ENCODE results near the gene PNPLA2.

The PNPLA2 gene

DNA sequence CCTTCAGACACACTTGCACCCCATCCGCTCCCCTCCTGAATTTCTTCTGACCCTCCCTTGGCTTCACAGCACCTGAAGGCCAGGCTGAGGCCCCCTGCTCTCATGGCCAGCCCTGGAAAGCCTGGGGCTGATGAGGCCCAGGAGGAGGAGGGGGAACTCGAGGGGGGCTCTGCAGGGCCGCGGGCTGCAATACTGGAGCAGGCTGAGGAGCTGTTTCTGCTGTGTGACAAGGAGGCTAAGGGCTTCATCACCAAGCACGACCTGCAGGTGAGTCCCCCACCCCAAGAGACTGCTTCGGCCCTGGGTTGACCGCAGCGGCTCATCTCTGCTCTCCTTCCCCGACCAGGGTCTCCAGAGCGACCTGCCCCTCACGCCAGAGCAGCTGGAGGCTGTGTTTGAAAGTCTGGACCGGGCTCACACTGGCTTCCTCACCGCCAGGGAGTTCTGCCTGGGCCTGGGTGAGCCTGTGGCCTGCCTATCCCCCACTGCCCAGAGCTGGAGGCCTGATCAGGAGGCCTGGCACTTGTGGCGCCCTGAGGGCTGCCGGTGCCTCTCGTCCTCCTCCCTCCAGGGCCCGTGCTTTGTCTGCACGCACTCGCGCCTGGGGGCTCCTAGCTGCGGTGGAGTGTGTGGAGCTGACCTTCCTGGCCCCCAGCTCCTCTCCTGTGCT, 9.9 kb downstream of the PNPLA2 start:
- Histone ChIP-seq H3K4me1 (peaks cover 15% of the 10 kb centered on the region), H3K9me3 (no peaks in the 10 kb centered on the region), H3K36me3 (no peaks in the 10 kb centered on the region), H3K4me3 (ENCODE audit: low read depth, low read length) (no peak overlapping the region), H3K27me3 (peaks cover 35% of the 10 kb centered on the region)
- DNase-seq: no peak
- TF ChIP-seq, protein P1, sequence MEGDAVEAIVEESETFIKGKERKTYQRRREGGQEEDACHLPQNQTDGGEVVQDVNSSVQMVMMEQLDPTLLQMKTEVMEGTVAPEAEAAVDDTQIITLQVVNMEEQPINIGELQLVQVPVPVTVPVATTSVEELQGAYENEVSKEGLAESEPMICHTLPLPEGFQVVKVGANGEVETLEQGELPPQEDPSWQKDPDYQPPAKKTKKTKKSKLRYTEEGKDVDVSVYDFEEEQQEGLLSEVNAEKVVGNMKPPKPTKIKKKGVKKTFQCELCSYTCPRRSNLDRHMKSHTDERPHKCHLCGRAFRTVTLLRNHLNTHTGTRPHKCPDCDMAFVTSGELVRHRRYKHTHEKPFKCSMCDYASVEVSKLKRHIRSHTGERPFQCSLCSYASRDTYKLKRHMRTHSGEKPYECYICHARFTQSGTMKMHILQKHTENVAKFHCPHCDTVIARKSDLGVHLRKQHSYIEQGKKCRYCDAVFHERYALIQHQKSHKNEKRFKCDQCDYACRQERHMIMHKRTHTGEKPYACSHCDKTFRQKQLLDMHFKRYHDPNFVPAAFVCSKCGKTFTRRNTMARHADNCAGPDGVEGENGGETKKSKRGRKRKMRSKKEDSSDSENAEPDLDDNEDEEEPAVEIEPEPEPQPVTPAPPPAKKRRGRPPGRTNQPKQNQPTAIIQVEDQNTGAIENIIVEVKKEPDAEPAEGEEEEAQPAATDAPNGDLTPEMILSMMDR (IDR thresholded peaks at IDR 0.05; ENCODE audit: low read depth, low read length): no peak

DNA sequence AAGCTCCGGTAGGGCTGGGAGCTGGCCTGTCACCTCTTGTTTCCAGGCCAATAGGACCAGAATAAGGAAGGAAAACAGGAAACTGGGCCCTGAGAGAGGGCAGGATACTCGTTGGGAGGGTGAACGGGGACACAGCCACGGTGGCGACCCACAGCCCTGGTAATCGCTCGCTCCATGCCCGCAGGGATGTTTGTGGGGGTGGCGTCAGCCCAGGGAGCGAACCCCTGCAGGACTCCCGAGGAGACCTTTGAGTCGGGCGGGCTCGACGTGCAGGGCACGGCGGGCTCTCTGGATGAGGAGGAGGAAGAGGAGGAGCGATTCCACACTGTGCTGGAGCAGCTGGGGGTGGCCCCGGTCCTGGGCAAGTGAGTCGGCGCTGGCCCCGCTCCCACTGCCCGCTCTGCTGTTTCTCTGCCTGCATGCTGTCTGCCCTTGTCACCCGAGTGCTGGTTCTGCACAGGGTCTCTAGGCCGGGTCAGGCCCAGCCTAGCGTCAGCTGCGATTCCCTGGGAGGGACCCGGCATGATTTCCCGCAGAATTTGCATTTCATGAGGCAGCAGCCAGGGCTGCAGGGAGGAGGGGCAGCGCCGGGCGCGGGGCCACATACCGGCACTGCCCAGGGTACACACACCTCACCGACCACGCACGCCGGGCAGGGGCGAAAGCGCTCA, 10.6 kb downstream of the PNPLA2 start:
- H3K4me1 ChIP-seq: peaks cover 15% of the 10 kb centered on the region
- peaks cover 35% of the 10 kb centered on the region for H3K27me3 ChIP-seq
- no peak overlapping the region for H3K4me3 ChIP-seq (ENCODE audit: low read depth, low read length)

DNA sequence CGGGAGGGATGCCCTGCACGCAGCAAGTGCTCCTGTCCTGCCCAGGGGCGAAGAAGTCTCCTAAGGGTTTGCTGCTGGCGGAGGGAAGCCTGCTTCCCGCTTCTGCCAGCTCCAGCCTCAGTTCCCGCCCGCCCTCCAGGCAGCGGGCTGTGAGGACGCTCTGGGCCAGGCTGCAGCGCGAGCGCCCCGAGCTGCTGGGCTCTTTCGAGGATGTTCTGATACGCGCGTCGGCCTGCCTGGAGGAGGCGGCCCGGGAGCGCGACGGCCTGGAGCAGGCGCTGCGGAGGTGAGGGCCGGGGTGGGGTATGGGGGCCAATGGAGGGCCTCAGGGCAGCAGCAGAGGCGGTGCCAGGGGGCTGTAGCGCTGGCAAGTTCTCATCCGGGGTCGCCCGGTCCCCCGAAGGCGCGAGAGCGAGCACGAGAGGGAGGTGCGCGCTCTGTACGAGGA, 11.2 kb downstream of the PNPLA2 start:
- no peak for DNase-seq
- H3K4me1 ChIP-seq: peaks cover 15% of the 10 kb centered on the region
- H3K36me3 ChIP-seq: no peaks in the 10 kb centered on the region
- TF ChIP-seq, protein P1 (IDR thresholded peaks at IDR 0.05; ENCODE audit: low read depth, low read length): no peak
- peaks cover 35% of the 10 kb centered on the region for H3K27me3 ChIP-seq
- no peaks in the 10 kb centered on the region for H3K9me3 ChIP-seq
- no peak overlapping the region; the same call in 1 of the 2 replicates for H3K4me3 ChIP-seq (ENCODE audit: low read depth, low read length)

More for the DNA sequence above, 10.6 kb downstream of the PNPLA2 start:
- TF ChIP-seq, protein P1 (IDR thresholded peaks at IDR 0.05; ENCODE audit: low read depth, low read length): no peak
- Histone ChIP-seq H3K9me3 (no peaks in the 10 kb centered on the region), H3K36me3 (no peaks in the 10 kb centered on the region)
- no peak for DNase-seq

DNA sequence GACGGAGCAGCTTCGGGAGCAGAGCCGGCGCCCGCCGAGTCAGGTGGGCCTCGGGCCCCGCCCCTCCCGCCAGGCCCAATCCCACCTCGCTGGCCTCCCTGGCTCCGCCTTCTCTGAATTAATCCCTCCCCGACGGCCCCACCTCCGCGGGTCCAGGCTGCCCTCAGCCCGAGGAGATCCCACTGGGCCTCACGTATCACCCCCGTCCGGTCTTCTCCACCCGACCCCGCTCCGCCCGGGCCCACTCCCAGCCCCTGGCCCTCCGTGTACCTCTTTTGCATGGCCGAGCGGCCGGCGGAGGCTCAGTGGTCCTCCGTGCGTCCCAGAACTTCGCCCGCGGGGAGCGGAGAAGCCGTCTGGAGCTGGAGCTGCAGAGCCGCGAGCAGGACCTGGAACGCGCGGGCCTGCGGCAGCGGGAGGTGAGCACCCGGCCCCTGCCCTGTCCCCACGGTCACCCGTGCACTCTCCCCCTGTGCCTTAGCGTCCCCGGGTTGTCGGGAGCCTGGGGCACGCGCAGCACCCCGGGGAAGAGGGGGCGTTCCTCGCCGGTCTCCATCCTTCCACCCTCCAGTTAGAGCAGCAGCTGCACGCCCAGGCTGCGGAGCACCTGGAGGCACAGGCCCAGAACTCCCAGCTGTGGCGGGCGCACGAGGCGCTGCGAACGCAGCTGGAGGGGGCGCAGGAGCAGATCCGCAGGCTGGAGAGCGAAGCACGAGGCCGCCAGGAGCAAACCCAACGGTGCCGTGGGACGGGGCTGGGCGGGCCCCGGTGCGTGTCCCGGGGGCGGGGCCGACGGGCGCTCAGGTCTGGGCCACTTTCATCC, 11.8 kb downstream of the PNPLA2 start:
- H3K9me3 ChIP-seq: no peaks in the 10 kb centered on the region
- H3K4me3 ChIP-seq (ENCODE audit: low read depth, low read length): peak overlapping the region; percentile 35
- H3K36me3 ChIP-seq: no peaks in the 10 kb centered on the region
- peaks cover 15% of the 10 kb centered on the region for H3K4me1 ChIP-seq
- TF ChIP-seq, protein P1 (IDR thresholded peaks at IDR 0.05; ENCODE audit: low read depth, low read length): no peak
- peaks cover 35% of the 10 kb centered on the region for H3K27me3 ChIP-seq
- peak; percentile 81 for DNase-seq

DNA sequence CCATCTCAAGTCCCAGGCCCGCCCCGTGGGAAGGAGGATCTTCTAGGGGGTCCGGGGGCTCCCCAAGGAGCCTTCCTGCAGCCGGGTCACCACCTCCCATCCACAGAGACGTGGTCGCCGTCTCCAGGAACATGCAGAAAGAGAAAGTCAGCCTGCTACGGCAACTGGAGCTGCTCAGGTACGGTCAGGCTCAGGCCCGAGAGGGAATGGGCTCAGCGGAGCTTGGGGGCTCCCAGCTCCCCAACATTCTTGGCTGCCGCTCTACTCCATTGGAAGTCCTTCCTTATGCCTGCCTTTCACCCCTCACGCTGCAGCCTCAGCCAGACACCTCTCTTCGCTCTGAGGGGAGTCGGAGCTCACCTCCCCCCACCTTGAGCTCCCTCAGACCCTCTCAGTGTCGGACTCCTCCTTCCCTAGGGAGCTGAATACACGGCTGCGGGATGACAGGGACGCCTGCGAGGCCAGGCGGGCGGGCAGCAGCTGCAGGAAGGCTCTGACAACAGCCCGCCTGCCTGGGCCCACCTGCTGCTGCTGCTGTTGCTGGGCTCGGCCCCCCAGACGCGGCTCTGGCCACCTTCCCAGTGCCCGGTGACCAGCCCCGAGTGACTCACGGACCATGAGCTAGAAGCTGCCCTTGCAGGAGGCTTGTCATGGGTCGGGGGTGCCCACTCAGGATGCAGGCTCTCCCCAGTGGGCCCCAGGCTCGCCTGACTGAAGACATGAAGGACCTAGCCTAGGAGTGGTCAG, 12.6 kb downstream of the PNPLA2 start:
- Histone ChIP-seq H3K4me3 (ENCODE audit: low read depth, low read length) (no peak overlapping the region; the same call in 1 of the 2 replicates), H3K4me1 (peaks cover 15% of the 10 kb centered on the region), H3K36me3 (no peaks in the 10 kb centered on the region), H3K27me3 (peaks cover 35% of the 10 kb centered on the region), H3K9me3 (no peaks in the 10 kb centered on the region)
- peak; percentile 46 for DNase-seq
- TF ChIP-seq, protein P1 (IDR thresholded peaks at IDR 0.05; ENCODE audit: low read depth, low read length): no peak
